DMS 273 treated with DMSO at 0.1 percent for 48 hours (cell line): Measurements from ENCODE around the gene SH2B2.
"Not testable (repeated sequence)": the region's sequence is repeated elsewhere in the genome, so short reads cannot be mapped to it uniquely, and the experiment has no call there.

ENCODE experiments used
- DNase-seq: peaks from one replicate; lab custom pipeline; 2025; lab: John Stamatoyannopoulos, UW

SH2B2 gene

GRCh38 chr7:102337002-102337401 is 50.3 kb downstream of the SH2B2 start:
- DNase-seq, result not testable (repeated sequence)

GRCh38 chr7:102337420-102337819 is 50.8 kb downstream of the SH2B2 start:
- DNase-seq, result not testable (repeated sequence)

GRCh38 chr7:102340599-102341368 is 54.1 kb downstream of the SH2B2 start:
- not testable (repeated sequence) for DNase-seq

GRCh38 chr7:102346983-102347382 is 60.3 kb downstream of the SH2B2 start:
- not testable (repeated sequence) for DNase-seq

GRCh38 chr7:102356344-102356743 is 69.7 kb downstream of the SH2B2 start, which contains the start of gene SPDYE6:
Gene SPDYE6, minus strand, starts transcription at chr7:102356444. Its CDS starts 421 bp downstream, at chr7:102356023.
- not testable (repeated sequence) for DNase-seq

- peak; percentile 99 for DNase-seq
These were observed 77.1 kb downstream of the SH2B2 start for GRCh38 chr7:102363549-102364393.

GRCh38 chr7:102364394-102364886 is 77.8 kb downstream of the SH2B2 start:
- not testable (repeated sequence) for DNase-seq

GRCh38 chr7:102365390-102365789 is 78.7 kb downstream of the SH2B2 start:
- DNase-seq, result not testable (repeated sequence)

GRCh38 chr7:102370038-102370437 is 83.4 kb downstream of the SH2B2 start:
- DNase-seq, result not testable (repeated sequence)
